GM12878 (cell line): Measurements from ENCODE around the gene KCNJ18. TPM values are rescaled to one million over a fixed set of nuclear protein-coding genes. Genes with fewer than 3 reads are reported as not detected.

Source experiments
- ATAC-seq: fragments of 200-7000 bp; cut with Tn5 transposase; 3 replicates; pipeline ENCODE4 v1.9.1; 2020; ENCODE audit warnings: mild to moderate bottlenecking, moderate library complexity
- BruUV-seq: library from RNA; stranded (reverse); fragments of 400-500 nt; replicated peaks from 2 replicates; lab custom pipeline; 2021; lab: Mats Ljungman, UMichigan
- CTCF ChIA-PET: fragments of 300-600 bp; sonication (Branson Sonifier 250); formaldehyde crosslinking; extraction: SDS; loops from one replicate; lab custom pipeline; 2021; ENCODE audit warnings: inconsistent platforms; lab: Yijun Ruan, JAX
- POLR2A ChIA-PET: fragments of 350-600 bp; formaldehyde crosslinking; extraction: SDS; loops from one replicate; lab custom pipeline; 2021; ENCODE audit warnings: inconsistent platforms; lab: Charles Lee
- RAD21 ChIA-PET: fragments of 300-600 bp; sonication (Branson Sonifier 250); formaldehyde crosslinking; loops from one replicate; lab custom pipeline; 2023; ENCODE audit warnings: antibody characterized with exemption; ENCODE audit not compliant: unreplicated experiment; lab: Charles Lee
- SMC1A ChIA-PET: fragments of 300-600 bp; sonication (Branson Sonifier 250); formaldehyde crosslinking; loops from one replicate; lab custom pipeline; 2023; ENCODE audit not compliant: unreplicated experiment, uncharacterized antibody; lab: Charles Lee
- DNase-seq: peaks from one replicate; pipeline ENCODE4 v3.0.0-alpha.2; 2011; ENCODE audit warnings: low read depth, low spot score
- FAIRE-seq: peaks from 3 replicates; lab custom pipeline; 2011; peaks lifted over from hg19 to GRCh38; lab: Jason Lieb, UNC
- H2AFZ ChIP-seq: 2 replicates; pipeline ENCODE4 v1.6.0; 2011; ENCODE audit warnings: low read depth, low read length, control low read depth; ENCODE audit not compliant: control insufficient read depth
- H3K27ac ChIP-seq: 2 replicates; pipeline ENCODE4 v1.5.1; 2011; ENCODE audit warnings: control low read depth; ENCODE audit not compliant: control insufficient read depth, insufficient read depth
- H3K27me3 ChIP-seq, 2 experiments: replicated peaks in 1 of 2; 2 replicates each; pipeline versions ENCODE4 v1.6.0 to v1.6.1; 2011; ENCODE audit warnings: low read length in 1 of 2; ENCODE audit not compliant: control insufficient read depth in 2 of 2, insufficient read depth in 2 of 2
- H3K36me3 ChIP-seq, 2 experiments: 2 replicates each; pipeline ENCODE4 v1.5.1; 2011; ENCODE audit warnings: low read length in 1 of 2; ENCODE audit not compliant: control insufficient read depth in 2 of 2, insufficient read depth in 2 of 2
- H3K4me1 ChIP-seq: 2 replicates; pipeline ENCODE4 v1.6.1; 2011; ENCODE audit warnings: mild to moderate bottlenecking, low read length, moderate library complexity, mixed read lengths; ENCODE audit not compliant: control insufficient read depth, insufficient read depth
- H3K4me2 ChIP-seq: 2 replicates; pipeline ENCODE4 v1.6.0; 2011; ENCODE audit warnings: control low read depth; ENCODE audit not compliant: control insufficient read depth, insufficient read depth
- H3K4me3 ChIP-seq: fragments of 200-600 bp; sonication (generic); 2 replicates; pipeline ENCODE4 v1.5.1; 2016
- H3K79me2 ChIP-seq: 2 replicates; pipeline ENCODE4 v1.6.0; 2011; ENCODE audit warnings: low read length; ENCODE audit not compliant: control insufficient read depth, insufficient read depth
- H3K9ac ChIP-seq: 2 replicates; pipeline ENCODE4 v1.8.0; 2011; ENCODE audit warnings: low read length, control low read depth, mixed read lengths; ENCODE audit not compliant: control insufficient read depth, insufficient read depth
- H3K9me3 ChIP-seq: replicated peaks from 3 replicates; pipeline ENCODE4 v1.5.1; 2011; ENCODE audit warnings: mild to moderate bottlenecking, low read length; ENCODE audit not compliant: control insufficient read depth, insufficient read depth
- H4K20me1 ChIP-seq: 2 replicates; pipeline ENCODE4 v1.6.0; 2011; ENCODE audit not compliant: control insufficient read depth, insufficient read depth
- EP300 ChIP-seq, 2 experiments: fragments of 150-350 bp in 1 of 2; IDR thresholded peaks; 2 replicates each; pipeline ENCODE4 v1.6.1; 2011 to 2012; ENCODE audit warnings: low read depth in 2 of 2, low read length in 2 of 2, borderline replicate concordance in 1 of 2, improper control_type of control experiment in 1 of 2, inconsistent platforms in 1 of 2; ENCODE audit not compliant: control insufficient read depth in 1 of 2
- IRF3 ChIP-seq: fragments of 450-650 bp; IDR thresholded peaks from 2 replicates; pipeline ENCODE4 v1.6.1; 2014; ENCODE audit warnings: mild to moderate bottlenecking
- MEF2B ChIP-seq: fragments of 450-650 bp; IDR thresholded peaks from 2 replicates; pipeline ENCODE4 v1.6.1; 2018; ENCODE audit warnings: mild to moderate bottlenecking, moderate library complexity; ENCODE audit not compliant: partially characterized antibody, poor library complexity, severe bottlenecking
- SREBF1 ChIP-seq: IDR thresholded peaks from 2 replicates; pipeline ENCODE4 v1.6.1; 2012; ENCODE audit warnings: mild to moderate bottlenecking, low read length
- TCF12 ChIP-seq: IDR thresholded peaks from 2 replicates; pipeline ENCODE4 v1.6.1; 2011; ENCODE audit warnings: low read depth, mild to moderate bottlenecking, low read length
- ZNF24 ChIP-seq: fragments of 450-650 bp; IDR thresholded peaks from 2 replicates; pipeline ENCODE4 v1.6.1; 2017; ENCODE audit warnings: antibody characterized with exemption, mild to moderate bottlenecking
- ZNF384 ChIP-seq: IDR thresholded peaks from 2 replicates; pipeline ENCODE4 v1.6.1; 2012; ENCODE audit warnings: low read depth, mild to moderate bottlenecking, low read length, improper control_type of control experiment, borderline replicate concordance
- ZNF687 ChIP-seq: fragments of 450-650 bp; IDR thresholded peaks from 2 replicates; pipeline ENCODE4 v1.6.1; 2017; ENCODE audit warnings: mild to moderate bottlenecking, moderate library complexity
- WGBS: methylation state at CpG from one replicate; pipeline ENCODE4 v1.1.6; 2016; ENCODE audit warnings: low lambda C conversion rate; ENCODE audit not compliant: insufficient replicate concordance, insufficient coverage; ENCODE audit errors: missing lambda C conversion rate; 5-methylcytosine and 5-hydroxymethylcytosine counted together
- in situ Hi-C: fragments of 300-500 bp; cut with MboI; formaldehyde crosslinking; loops from 9 replicates; pipeline ENCODE4 v1.14.3; 2018; ENCODE audit warnings: mixed read lengths
- intact Hi-C: fragments of 100-400 bp; cut with micrococcal nuclease; formaldehyde crosslinking; loops from one replicate; pipeline ENCODE4 v1.14.2; 2022; ENCODE audit not compliant: unreplicated experiment
- polyA plus RNA-seq, 11 experiments: library from polyadenylated mRNA; depleted of rRNA in 4 of 11; unstranded in 6 of 11; stranded (reverse) in 5 of 11; fragments of >200 nt; fragmentation: Nextera tagmentation in 4 of 11; fragmentation: Illumina TruSeq in 1 of 11; extraction: Ambion mirVana in 4 of 11; extraction: Trizol in 1 of 11; gene quantifications; 1 replicate in 1 of 11; 2 replicates in 10 of 11; pipeline versions ENCODE4 v1.2.1 to v1.2.3, GENCODE V29; 2011 to 2016; ENCODE audit warnings: inconsistent platforms in 2 of 11, missing spikeins in 2 of 11, low read depth in 1 of 11
- total RNA-seq, 4 experiments: library from RNA; depleted of rRNA in 3 of 4; stranded (reverse); fragments of >200 nt in 3 of 4; fragmentation: Illumina TruSeq in 1 of 4; extraction: Trizol in 1 of 4; gene quantifications; 2 replicates each; pipeline versions ENCODE4 v1.2.1 to v1.2.3, GENCODE V29; 2013 to 2021
- TF ChIP-seq, protein P1 (sequence below): fragments of 450-650 bp; IDR thresholded peaks from 2 replicates; pipeline ENCODE4 v1.6.1; 2017; ENCODE audit warnings: borderline replicate concordance
- TF ChIP-seq, protein P2 (sequence below): IDR thresholded peaks from 2 replicates; pipeline ENCODE4 v1.6.1; 2012; ENCODE audit warnings: improper control_type of control experiment, low read depth, low read length; ENCODE audit not compliant: insufficient replicate concordance

Gene KCNJ18
- total and polyA plus RNA-seq, 10 of the 15 experiments (the other 5 are each of a cell fraction or from before 2014, with no cell fraction given): not detected

DNA sequence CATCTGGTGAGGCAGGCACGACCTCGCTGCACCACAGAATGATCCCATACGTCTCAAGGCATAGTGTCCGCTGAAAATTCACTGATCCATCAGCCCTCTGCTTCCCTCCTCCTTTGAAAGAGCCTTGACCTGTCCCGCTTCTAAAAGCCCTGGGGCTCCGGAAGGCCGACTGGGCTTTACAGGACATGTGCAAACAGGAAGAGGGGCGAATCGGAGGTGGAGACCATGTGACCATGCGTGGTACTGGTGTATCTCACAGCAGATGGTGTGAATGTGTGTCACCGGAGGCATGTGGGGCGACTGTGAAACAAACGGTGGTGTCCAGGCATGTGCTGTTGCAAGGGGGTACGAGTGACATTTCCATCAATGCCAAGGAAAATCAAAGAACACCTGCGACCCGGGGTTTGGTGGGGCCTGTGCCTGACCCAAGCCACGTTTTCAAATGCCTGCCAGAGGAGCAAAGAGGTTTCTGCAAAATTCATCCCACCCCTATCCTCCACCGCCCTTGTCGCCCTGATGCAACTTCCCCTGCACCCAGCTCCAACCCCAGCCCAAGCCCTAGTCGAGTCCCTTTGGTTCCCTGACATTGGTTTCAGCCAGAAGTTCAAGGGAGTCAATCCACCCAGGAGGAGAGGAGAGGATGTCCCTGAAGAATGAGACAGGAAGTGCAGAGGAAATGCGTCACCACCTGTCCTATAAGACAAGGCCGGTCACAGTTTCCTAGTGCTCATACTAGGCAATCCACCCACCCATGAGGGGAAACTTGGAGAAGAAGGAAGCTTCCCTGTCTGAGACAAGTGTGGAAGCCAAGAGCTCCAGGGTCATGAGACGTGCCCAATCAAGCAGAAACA is 5.9 kb upstream of the KCNJ18 start:
- H3K9me3 ChIP-seq: no peaks in the 10 kb centered on the region; the same call in 2 of the 3 replicates
- TF ChIP-seq MEF2B (no peak), ZNF687 (no peak), EP300 (IDR thresholded peaks at IDR 0.05; ENCODE audit: borderline replicate concordance in 1 of 2, control insufficient read depth in 1 of 2, low read depth in 2 of 2, low read length in 2 of 2) (no peak), SREBF1 (no peak), ZNF24 (no peak), ZNF384 (no peak), TCF12 (no peak), IRF3 (no peak)
- TF ChIP-seq, protein P1, sequence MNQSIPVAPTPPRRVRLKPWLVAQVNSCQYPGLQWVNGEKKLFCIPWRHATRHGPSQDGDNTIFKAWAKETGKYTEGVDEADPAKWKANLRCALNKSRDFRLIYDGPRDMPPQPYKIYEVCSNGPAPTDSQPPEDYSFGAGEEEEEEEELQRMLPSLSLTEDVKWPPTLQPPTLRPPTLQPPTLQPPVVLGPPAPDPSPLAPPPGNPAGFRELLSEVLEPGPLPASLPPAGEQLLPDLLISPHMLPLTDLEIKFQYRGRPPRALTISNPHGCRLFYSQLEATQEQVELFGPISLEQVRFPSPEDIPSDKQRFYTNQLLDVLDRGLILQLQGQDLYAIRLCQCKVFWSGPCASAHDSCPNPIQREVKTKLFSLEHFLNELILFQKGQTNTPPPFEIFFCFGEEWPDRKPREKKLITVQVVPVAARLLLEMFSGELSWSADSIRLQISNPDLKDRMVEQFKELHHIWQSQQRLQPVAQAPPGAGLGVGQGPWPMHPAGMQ: no peak
- TF ChIP-seq, protein P2, sequence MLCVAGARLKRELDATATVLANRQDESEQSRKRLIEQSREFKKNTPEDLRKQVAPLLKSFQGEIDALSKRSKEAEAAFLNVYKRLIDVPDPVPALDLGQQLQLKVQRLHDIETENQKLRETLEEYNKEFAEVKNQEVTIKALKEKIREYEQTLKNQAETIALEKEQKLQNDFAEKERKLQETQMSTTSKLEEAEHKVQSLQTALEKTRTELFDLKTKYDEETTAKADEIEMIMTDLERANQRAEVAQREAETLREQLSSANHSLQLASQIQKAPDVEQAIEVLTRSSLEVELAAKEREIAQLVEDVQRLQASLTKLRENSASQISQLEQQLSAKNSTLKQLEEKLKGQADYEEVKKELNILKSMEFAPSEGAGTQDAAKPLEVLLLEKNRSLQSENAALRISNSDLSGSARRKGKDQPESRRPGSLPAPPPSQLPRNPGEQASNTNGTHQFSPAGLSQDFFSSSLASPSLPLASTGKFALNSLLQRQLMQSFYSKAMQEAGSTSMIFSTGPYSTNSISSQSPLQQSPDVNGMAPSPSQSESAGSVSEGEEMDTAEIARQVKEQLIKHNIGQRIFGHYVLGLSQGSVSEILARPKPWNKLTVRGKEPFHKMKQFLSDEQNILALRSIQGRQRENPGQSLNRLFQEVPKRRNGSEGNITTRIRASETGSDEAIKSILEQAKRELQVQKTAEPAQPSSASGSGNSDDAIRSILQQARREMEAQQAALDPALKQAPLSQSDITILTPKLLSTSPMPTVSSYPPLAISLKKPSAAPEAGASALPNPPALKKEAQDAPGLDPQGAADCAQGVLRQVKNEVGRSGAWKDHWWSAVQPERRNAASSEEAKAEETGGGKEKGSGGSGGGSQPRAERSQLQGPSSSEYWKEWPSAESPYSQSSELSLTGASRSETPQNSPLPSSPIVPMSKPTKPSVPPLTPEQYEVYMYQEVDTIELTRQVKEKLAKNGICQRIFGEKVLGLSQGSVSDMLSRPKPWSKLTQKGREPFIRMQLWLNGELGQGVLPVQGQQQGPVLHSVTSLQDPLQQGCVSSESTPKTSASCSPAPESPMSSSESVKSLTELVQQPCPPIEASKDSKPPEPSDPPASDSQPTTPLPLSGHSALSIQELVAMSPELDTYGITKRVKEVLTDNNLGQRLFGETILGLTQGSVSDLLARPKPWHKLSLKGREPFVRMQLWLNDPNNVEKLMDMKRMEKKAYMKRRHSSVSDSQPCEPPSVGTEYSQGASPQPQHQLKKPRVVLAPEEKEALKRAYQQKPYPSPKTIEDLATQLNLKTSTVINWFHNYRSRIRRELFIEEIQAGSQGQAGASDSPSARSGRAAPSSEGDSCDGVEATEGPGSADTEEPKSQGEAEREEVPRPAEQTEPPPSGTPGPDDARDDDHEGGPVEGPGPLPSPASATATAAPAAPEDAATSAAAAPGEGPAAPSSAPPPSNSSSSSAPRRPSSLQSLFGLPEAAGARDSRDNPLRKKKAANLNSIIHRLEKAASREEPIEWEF: no peak
- 47% methylated on average over 23 of the region's 23 CpGs for WGBS

More for the DNA sequence above, 5.9 kb upstream of the KCNJ18 start:
- no TSS peak for BruUV-seq
- Histone ChIP-seq H3K27ac (no peak overlapping the region), H3K27me3 (no peaks in the 10 kb centered on the region), H3K4me1 (no peaks in the 10 kb centered on the region), H3K4me2 (no peak overlapping the region), H3K4me3 (no peak overlapping the region), H3K9ac (no peak overlapping the region), H3K79me2 (no peaks in the 10 kb centered on the region), H3K36me3 (no peaks in the 10 kb centered on the region), H4K20me1 (no peaks in the 10 kb centered on the region), H2AFZ (no peak overlapping the region)
- SMC1A ChIA-PET: no interaction called here
- intact Hi-C loops (no loop called here), in situ Hi-C loops (loop anchor here (25.0 kb wide), 1 partner anchor 99 kb away; no protein-coding TSS in a partner anchor)
- POLR2A ChIA-PET: no interaction called here
- ATAC-seq (no peak), FAIRE-seq (no peak), DNase-seq (no peak)
- CTCF ChIA-PET: no interaction called here
- RAD21 ChIA-PET: no interaction called here
